Fibroblast of lung (primary cell): Measurements from ENCODE around the gene CYP19A1.

Experiments used
- CTCF ChIP-seq, 2 donors: IDR thresholded peaks in 1 of 2; conservative IDR thresholded peaks in 1 of 2; 1 replicate in 1 of 2; 2 replicates in 1 of 2; pipeline ENCODE4 v1.5.1; 2011 to 2012; ENCODE audit warnings: low read length in 2 of 2, control low read depth in 1 of 2, inconsistent platforms in 1 of 2, low read depth in 1 of 2, mild to moderate bottlenecking in 1 of 2
- EZH2 ChIP-seq: IDR thresholded peaks from 2 replicates; pipeline ENCODE4 v1.5.1; 2012; ENCODE audit warnings: low read length, control low read depth, mild to moderate bottlenecking; ENCODE audit errors: missing control alignments

GRCh38 chr15:51252671-51253070 is 85.7 kb downstream of the CYP19A1 start:
- TF ChIP-seq EZH2: no peak
- TF ChIP-seq CTCF (conservative IDR thresholded peaks at IDR 0.05 in 1 of 2, IDR thresholded peaks at IDR 0.05 in 1 of 2; ENCODE audit: low read depth in 1 of 2, low read length in 2 of 2): no peak
